Measurements from ENCODE around the gene RNF222. TPM values are rescaled to one million over a fixed set of nuclear protein-coding genes. Genes with fewer than 3 reads are reported as not detected.

RNF222 gene
- total RNA-seq, 1 experiment from 2014 or later, result 0.09 TPM

DNA sequence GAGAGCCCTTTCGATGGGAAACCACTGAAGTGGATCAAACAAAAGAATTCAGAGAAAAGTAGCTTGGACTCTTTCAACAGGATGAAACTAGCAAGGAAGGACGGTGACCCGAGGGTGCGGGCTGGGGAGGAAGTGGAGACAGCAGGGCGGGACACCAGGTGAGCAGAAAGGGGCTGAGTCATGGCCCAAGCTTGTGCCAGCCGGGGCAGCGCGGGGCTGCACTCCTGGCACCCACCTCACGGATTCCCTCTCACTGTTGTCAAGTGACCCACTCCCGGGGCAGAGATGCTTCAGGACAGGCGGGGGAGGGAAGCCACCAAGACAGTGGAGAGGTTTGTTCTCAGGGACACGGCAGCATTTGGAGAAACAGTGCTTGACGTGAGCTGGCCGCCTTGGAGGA, 10.7 kb upstream of the RNF222 start:
- H2BK120ac ChIP-seq (ENCODE audit: low read depth, low read length, poor library complexity, severe bottlenecking), result no peak overlapping the region
- H3K79me2 ChIP-seq (ENCODE audit: insufficient read depth, low read length), result no peaks in the 10 kb centered on the region
- no peak overlapping the region for H2AK5ac ChIP-seq (ENCODE audit: insufficient read length, low read length)
- no peak overlapping the region for H3K4me2 ChIP-seq (ENCODE audit: insufficient read depth, insufficient read length, low read length)
- no peak overlapping the region for H2AFZ ChIP-seq (ENCODE audit: low read length)
- H2BK15ac ChIP-seq (ENCODE audit: low read depth, low read length), result no peak overlapping the region
- H3K4me3 Mint-ChIP-seq, result no peak overlapping the region
- H3K4me1 ChIP-seq (ENCODE audit: insufficient read depth, low read length), result no peaks in the 10 kb centered on the region
- no peak overlapping the region for H3K56ac ChIP-seq (ENCODE audit: insufficient read length, low read depth, low read length)
- H3K36me3 Mint-ChIP-seq (ENCODE audit: insufficient read depth in 1 of 3, low read depth in 3 of 3), result no peaks in the 10 kb centered on the region
- no peak overlapping the region for H3K27ac ChIP-seq (ENCODE audit: insufficient read length, low read depth, low read length)
- peak overlapping the region in 2 of 3 experiments; percentile 39 to 59; a peak in 4 of 7 replicates for H3K27ac Mint-ChIP-seq
- no peaks in the 10 kb centered on the region for H3K23me2 ChIP-seq (ENCODE audit: insufficient read length, low read depth, low read length, poor library complexity, severe bottlenecking)
- TF ChIP-seq, protein P1, sequence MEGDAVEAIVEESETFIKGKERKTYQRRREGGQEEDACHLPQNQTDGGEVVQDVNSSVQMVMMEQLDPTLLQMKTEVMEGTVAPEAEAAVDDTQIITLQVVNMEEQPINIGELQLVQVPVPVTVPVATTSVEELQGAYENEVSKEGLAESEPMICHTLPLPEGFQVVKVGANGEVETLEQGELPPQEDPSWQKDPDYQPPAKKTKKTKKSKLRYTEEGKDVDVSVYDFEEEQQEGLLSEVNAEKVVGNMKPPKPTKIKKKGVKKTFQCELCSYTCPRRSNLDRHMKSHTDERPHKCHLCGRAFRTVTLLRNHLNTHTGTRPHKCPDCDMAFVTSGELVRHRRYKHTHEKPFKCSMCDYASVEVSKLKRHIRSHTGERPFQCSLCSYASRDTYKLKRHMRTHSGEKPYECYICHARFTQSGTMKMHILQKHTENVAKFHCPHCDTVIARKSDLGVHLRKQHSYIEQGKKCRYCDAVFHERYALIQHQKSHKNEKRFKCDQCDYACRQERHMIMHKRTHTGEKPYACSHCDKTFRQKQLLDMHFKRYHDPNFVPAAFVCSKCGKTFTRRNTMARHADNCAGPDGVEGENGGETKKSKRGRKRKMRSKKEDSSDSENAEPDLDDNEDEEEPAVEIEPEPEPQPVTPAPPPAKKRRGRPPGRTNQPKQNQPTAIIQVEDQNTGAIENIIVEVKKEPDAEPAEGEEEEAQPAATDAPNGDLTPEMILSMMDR (conservative IDR thresholded peaks at IDR 0.05), result no peak
- no peak overlapping the region for H4K8ac ChIP-seq (replicated peaks; ENCODE audit: insufficient read length, low read depth, low read length)
- no CpG with 5 or more reads among the region's 14 CpGs for WGBS (ENCODE audit: extremely low coverage, insufficient read length, low lambda C conversion rate)
- H3K79me1 ChIP-seq (ENCODE audit: insufficient read depth, low read depth, low read length, poor library complexity, severe bottlenecking), result no peaks in the 10 kb centered on the region
- no peaks in the 10 kb centered on the region for H3K9me3 ChIP-seq (ENCODE audit: control insufficient read depth, low read depth, low read length)
- no peak overlapping the region for H3K9ac ChIP-seq (ENCODE audit: extremely low read depth, insufficient read length, low read length)
- H3K4ac ChIP-seq (ENCODE audit: low read depth, low read length), result no peak overlapping the region
- H3K14ac ChIP-seq (ENCODE audit: insufficient read depth, low read length), result no peak overlapping the region
- no peak overlapping the region for H3K18ac ChIP-seq (ENCODE audit: insufficient read length, low read depth, low read length)
- no peaks in the 10 kb centered on the region for H3K27me3 ChIP-seq (ENCODE audit: insufficient read depth, low read length)
- no peaks in the 10 kb centered on the region for H4K20me1 ChIP-seq (ENCODE audit: control insufficient read depth, insufficient read depth, insufficient read length)
- no peak overlapping the region for H4K5ac ChIP-seq (ENCODE audit: insufficient read length, low read depth, low read length)
- no peak overlapping the region for H2BK5ac ChIP-seq (ENCODE audit: insufficient read length, low read length)
- H2BK12ac ChIP-seq (ENCODE audit: insufficient read length, low read depth, low read length), result no peak overlapping the region
- H3K9me3 Mint-ChIP-seq, result no peaks in the 10 kb centered on the region
- peaks cover 14 to 15% of the 10 kb centered on the region in 2 experiments for H3K4me1 Mint-ChIP-seq
- no peak overlapping the region for H2BK20ac ChIP-seq (ENCODE audit: low read depth, low read length, poor library complexity, severe bottlenecking)
- H3K27me3 Mint-ChIP-seq (ENCODE audit: low read depth), result peaks cover 2% of the 10 kb centered on the region; the same call in 1 of the 2 replicates
- DNase-seq, result peak; percentile 79
- no peak overlapping the region for H3T11ph ChIP-seq (ENCODE audit: low read length)
- no peak overlapping the region for H3K23ac ChIP-seq (ENCODE audit: insufficient read length, low read depth, low read length)
- H4K91ac ChIP-seq (ENCODE audit: insufficient read length, low read depth, low read length), result no peak overlapping the region

Measured in H9 (cell line).